B cell (primary cell): Measurements from ENCODE around the gene ITPR2. TPM values are rescaled to one million over a fixed set of nuclear protein-coding genes. Genes with fewer than 3 reads are reported as not detected.

ENCODE experiments used
- ATAC-seq: fragments of 200-7000 bp; cut with Tn5 transposase; one replicate; pipeline ENCODE4 v1.10.0; 2021; ENCODE audit warnings: low read depth, mild to moderate bottlenecking, moderate number of reproducible peaks, moderate library complexity
- CTCF ChIA-PET: fragments of 350-600 bp; sonication (Branson Sonifier 250); formaldehyde crosslinking; loops from one replicate; lab custom pipeline; 2021; ENCODE audit warnings: antibody characterized with exemption, inconsistent platforms; lab: Charles Lee
- POLR2A ChIA-PET: fragments of 350-600 bp; sonication (Branson Sonifier 250); formaldehyde crosslinking; loops from one replicate; lab custom pipeline; 2021; ENCODE audit warnings: antibody characterized with exemption; lab: Charles Lee
- DNase-seq: peaks from one replicate; pipeline ENCODE4 v3.0.0; 2013
- H2AFZ ChIP-seq: 2 replicates; pipeline ENCODE4 v1.6.1; 2012; ENCODE audit warnings: mild to moderate bottlenecking, low read depth, low read length; ENCODE audit not compliant: insufficient read depth, poor library complexity, severe bottlenecking
- H3K27ac ChIP-seq, 2 donors: 1 replicate in 1 of 2; 2 replicates in 1 of 2; pipeline ENCODE4 v1.5.1; 2012 to 2013; ENCODE audit warnings: low read length in 2 of 2, mild to moderate bottlenecking in 2 of 2, moderate library complexity in 1 of 2
- H3K27me3 ChIP-seq, 4 experiments: fragments of 200-600 bp in 1 of 4; sonication (generic) in 1 of 4; replicated peaks in 1 of 4; 1 replicate in 2 of 4; 2 replicates in 2 of 4; pipeline versions ENCODE4 v1.6.1 to v1.7.0; 2013 to 2016; ENCODE audit warnings: low read length in 3 of 4, mild to moderate bottlenecking in 2 of 4, mixed read lengths in 1 of 4, moderate library complexity in 1 of 4; ENCODE audit not compliant: insufficient read depth in 4 of 4, control insufficient read depth in 3 of 4; ENCODE audit errors: control extremely low read depth in 1 of 4
- H3K36me3 ChIP-seq, 2 experiments: replicated peaks in 1 of 2; 1 replicate in 1 of 2; 2 replicates in 1 of 2; pipeline versions ENCODE4 v1.6.1 to v1.7.1; 2013; ENCODE audit warnings: low read length in 1 of 2; ENCODE audit not compliant: insufficient read depth in 2 of 2, control insufficient read depth in 1 of 2; ENCODE audit errors: control extremely low read depth in 1 of 2, extremely low read depth in 1 of 2
- H3K4me1 ChIP-seq, 2 donors: fragments of 200-600 bp in 1 of 2; sonication (generic) in 1 of 2; 1 replicate in 1 of 2; 2 replicates in 1 of 2; pipeline versions ENCODE4 v1.5.1 to v1.6.1; 2013 to 2017; ENCODE audit warnings: low read length in 2 of 2; ENCODE audit not compliant: control insufficient read depth in 2 of 2, insufficient read depth in 2 of 2
- H3K4me2 ChIP-seq: replicated peaks from 2 replicates; pipeline ENCODE3; 2012; ENCODE audit warnings: mild to moderate bottlenecking, low read depth, low read length; ENCODE audit not compliant: poor library complexity, severe bottlenecking
- H3K4me3 ChIP-seq, 5 experiments: fragments of 200-600 bp in 1 of 5; sonication (generic) in 1 of 5; 1 replicate in 3 of 5; 2 replicates in 2 of 5; pipeline versions ENCODE4 v1.5.1 to v1.7.0; 2011 to 2016; ENCODE audit warnings: low read length in 4 of 5, mild to moderate bottlenecking in 4 of 5, low read depth in 2 of 5, control low read depth in 1 of 5, moderate library complexity in 1 of 5; ENCODE audit not compliant: insufficient read depth in 1 of 5; ENCODE audit errors: control extremely low read depth in 1 of 5, extremely low read depth in 1 of 5
- H3K79me2 ChIP-seq: fragments of 200-600 bp; sonication (generic); one replicate; pipeline ENCODE4 v1.6.0; 2016; ENCODE audit warnings: low read length; ENCODE audit not compliant: control insufficient read depth, insufficient read depth
- H3K9ac ChIP-seq: fragments of 200-600 bp; sonication (generic); 2 replicates; pipeline ENCODE4 v1.6.1; 2017; ENCODE audit warnings: mild to moderate bottlenecking, low read length, moderate library complexity
- H3K9me3 ChIP-seq, 3 donors: one replicate each; pipeline versions ENCODE4 v1.6.1 to v1.7.1; 2013; ENCODE audit warnings: low read length in 2 of 3; ENCODE audit not compliant: control insufficient read depth in 2 of 3, insufficient read depth in 1 of 3; ENCODE audit errors: control extremely low read depth in 1 of 3
- H4K20me1 ChIP-seq: 2 replicates; pipeline ENCODE4 v1.6.0; 2012; ENCODE audit warnings: mild to moderate bottlenecking, low read length; ENCODE audit not compliant: insufficient read depth, control insufficient read depth, poor library complexity, severe bottlenecking
- H3K27ac Mint-ChIP-seq: one replicate; pipeline ENCODE4 v1.8.0; 2021; ENCODE audit warnings: mixed read lengths
- H3K27me3 Mint-ChIP-seq: one replicate; pipeline ENCODE4 v1.8.0; 2021; ENCODE audit warnings: mixed read lengths
- H3K4me1 Mint-ChIP-seq: one replicate; pipeline ENCODE4 v1.8.0; 2021; ENCODE audit warnings: mixed read lengths
- H3K4me3 Mint-ChIP-seq: one replicate; pipeline ENCODE4 v1.8.0; 2021; ENCODE audit warnings: mixed read lengths
- H3K9me3 Mint-ChIP-seq: one replicate; pipeline ENCODE4 v1.8.0; 2022; ENCODE audit warnings: mixed read lengths; ENCODE audit not compliant: insufficient read depth
- EZH2 ChIP-seq: IDR thresholded peaks from 2 replicates; pipeline ENCODE4 v1.6.1; 2012; ENCODE audit warnings: borderline replicate concordance, low read depth, mild to moderate bottlenecking, moderate library complexity, low read length; ENCODE audit not compliant: insufficient read depth, poor library complexity, severe bottlenecking
- WGBS: methylation state at CpG from one replicate; pipeline ENCODE4 v1.1.5; 2013; ENCODE audit warnings: missing lambda C conversion rate; ENCODE audit not compliant: insufficient coverage; 5-methylcytosine and 5-hydroxymethylcytosine counted together
- intact Hi-C: fragments of 100-400 bp; cut with micrococcal nuclease; formaldehyde crosslinking; loops from one replicate; pipeline ENCODE4 v1.10.0; 2022
- polyA plus RNA-seq: library from polyadenylated mRNA; depleted of rRNA; stranded (reverse); fragments of >200 nt; gene quantifications from 2 replicates; pipeline ENCODE4 v1.2.3, GENCODE V29; 2012
- total RNA-seq, 2 donors: library from RNA; stranded (reverse); fragments of 120-200 nt in 1 of 2; gene quantifications; 1 replicate in 1 of 2; 2 replicates in 1 of 2; pipeline versions ENCODE4 v1.2.3 to v1.2.4, GENCODE V29; 2013 to 2022
- TF ChIP-seq, protein P1 (sequence below): fragments of 200-600 bp; IDR thresholded peaks from one replicate; pipeline ENCODE4 v1.8.0; 2022; ENCODE audit warnings: antibody characterized with exemption, mild to moderate bottlenecking

Gene ITPR2
- total and polyA plus RNA-seq, 2 donors (not counting 1 experiment from before 2014, with no cell fraction given): 4.3 to 113 TPM

DNA sequence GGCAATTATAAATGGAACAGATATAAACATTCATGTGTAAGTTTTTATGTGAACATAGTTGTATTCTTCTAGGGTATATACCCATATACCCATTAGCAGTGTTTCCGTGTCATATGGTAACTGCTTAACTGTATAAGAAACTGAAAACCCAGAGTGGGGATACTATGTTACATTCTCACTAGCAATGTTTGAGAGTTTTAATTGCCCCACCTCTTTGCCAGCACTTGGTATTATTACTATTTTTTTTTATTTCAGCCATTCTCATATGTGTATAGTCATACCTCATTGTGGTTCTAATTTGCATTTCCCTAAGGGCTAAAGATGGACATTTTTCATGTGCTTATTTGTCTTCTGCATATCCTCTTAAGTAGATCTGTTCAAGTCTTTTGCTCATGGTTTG, 28.7 kb upstream of the ITPR2 start:
- ChIA-PET CTCF (interaction anchor here (1.2 kb wide), 1 partner anchor 17 kb away, joined by 3 read pairs; no protein-coding TSS in a partner anchor), POLR2A (no interaction called here)
- Histone ChIP-seq H3K9me3 (peaks cover 0 to 3% (median 0%) of the 10 kb centered on the region in 3 donors), H3K4me3 (no peak overlapping the region), H2AFZ (no peak overlapping the region), H3K9ac (no peak overlapping the region), H3K4me1 (no peaks in the 10 kb centered on the region), H3K27ac (no peak overlapping the region), H3K4me2 (no peak overlapping the region), H3K27me3 (no peaks in the 10 kb centered on the region), H3K36me3 (no peaks in the 10 kb centered on the region), H4K20me1 (no peaks in the 10 kb centered on the region), H3K79me2 (no peaks in the 10 kb centered on the region)
- TF ChIP-seq, protein P1, sequence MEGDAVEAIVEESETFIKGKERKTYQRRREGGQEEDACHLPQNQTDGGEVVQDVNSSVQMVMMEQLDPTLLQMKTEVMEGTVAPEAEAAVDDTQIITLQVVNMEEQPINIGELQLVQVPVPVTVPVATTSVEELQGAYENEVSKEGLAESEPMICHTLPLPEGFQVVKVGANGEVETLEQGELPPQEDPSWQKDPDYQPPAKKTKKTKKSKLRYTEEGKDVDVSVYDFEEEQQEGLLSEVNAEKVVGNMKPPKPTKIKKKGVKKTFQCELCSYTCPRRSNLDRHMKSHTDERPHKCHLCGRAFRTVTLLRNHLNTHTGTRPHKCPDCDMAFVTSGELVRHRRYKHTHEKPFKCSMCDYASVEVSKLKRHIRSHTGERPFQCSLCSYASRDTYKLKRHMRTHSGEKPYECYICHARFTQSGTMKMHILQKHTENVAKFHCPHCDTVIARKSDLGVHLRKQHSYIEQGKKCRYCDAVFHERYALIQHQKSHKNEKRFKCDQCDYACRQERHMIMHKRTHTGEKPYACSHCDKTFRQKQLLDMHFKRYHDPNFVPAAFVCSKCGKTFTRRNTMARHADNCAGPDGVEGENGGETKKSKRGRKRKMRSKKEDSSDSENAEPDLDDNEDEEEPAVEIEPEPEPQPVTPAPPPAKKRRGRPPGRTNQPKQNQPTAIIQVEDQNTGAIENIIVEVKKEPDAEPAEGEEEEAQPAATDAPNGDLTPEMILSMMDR: no peak
- no peak for TF ChIP-seq EZH2
- DNase-seq (no peak), ATAC-seq (no peak)
- no peaks in the 10 kb centered on the region for H3K4me1 Mint-ChIP-seq
- no peaks in the 10 kb centered on the region for H3K27me3 Mint-ChIP-seq
- intact Hi-C loops: no loop called here
- WGBS: no CpG with 5 or more reads among the region's 1 CpG
- H3K4me3 Mint-ChIP-seq: no peak overlapping the region
- no peaks in the 10 kb centered on the region for H3K9me3 Mint-ChIP-seq
- no peak overlapping the region for H3K27ac Mint-ChIP-seq

DNA sequence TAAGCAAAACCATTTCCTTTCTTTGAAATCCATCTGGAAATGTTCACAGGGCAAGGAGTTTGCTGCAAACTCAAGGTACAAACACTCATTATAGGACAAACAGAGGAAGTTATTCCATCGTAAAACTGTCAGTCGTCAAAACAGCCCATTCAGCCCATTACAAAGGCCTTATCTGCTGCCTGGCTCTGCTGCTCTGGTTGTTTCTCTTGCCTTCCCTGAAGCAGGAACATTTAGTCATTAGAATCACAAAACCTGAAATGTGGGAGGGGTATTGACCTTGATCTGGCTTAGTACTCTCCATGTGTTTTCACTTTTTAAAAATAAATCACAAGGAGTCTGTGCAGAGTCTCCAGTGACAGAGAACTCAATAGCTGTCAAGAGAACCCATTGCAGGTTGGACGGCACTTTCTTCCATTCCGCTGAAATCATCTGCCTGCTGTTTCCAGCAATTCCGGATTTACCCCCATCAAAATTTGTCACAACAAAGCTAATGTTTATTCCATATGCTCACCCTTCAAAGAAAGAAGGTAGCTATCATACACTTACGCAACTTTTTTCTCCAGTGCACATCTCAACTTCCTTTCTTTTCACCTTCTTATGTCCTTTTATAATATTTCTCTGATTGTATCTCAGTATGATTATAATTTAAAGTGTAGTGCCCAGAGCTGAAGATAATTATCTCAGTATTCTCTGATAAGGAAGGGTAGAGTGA, 24.6 kb upstream of the ITPR2 start:
- Histone ChIP-seq H2AFZ (no peak overlapping the region), H3K36me3 (no peaks in the 10 kb centered on the region), H3K4me3 (no peak overlapping the region), H3K4me1 (peaks cover 3 to 8% of the 10 kb centered on the region in 2 donors), H3K27ac (no peak overlapping the region), H4K20me1 (no peaks in the 10 kb centered on the region), H3K9me3 (peaks cover 0 to 3% (median 0%) of the 10 kb centered on the region in 3 donors), H3K27me3 (no peaks in the 10 kb centered on the region), H3K79me2 (no peaks in the 10 kb centered on the region), H3K4me2 (no peak overlapping the region), H3K9ac (no peak overlapping the region)
- no peak for DNase-seq
- intact Hi-C loops: no loop called here
- Mint-ChIP-seq H3K4me3 (no peak overlapping the region), H3K9me3 (no peaks in the 10 kb centered on the region), H3K27me3 (no peaks in the 10 kb centered on the region), H3K4me1 (no peaks in the 10 kb centered on the region), H3K27ac (no peak overlapping the region)
- no peak for ATAC-seq
- ChIA-PET CTCF (interaction anchor here (1.2 to 6.8 kb wide), 4 partner anchors 10 to 448 kb away, joined by 3 to 33 read pairs (median 7); no protein-coding TSS in a partner anchor), POLR2A (no interaction called here)
- WGBS: 83% methylated on average over 5 of the region's 6 CpGs
- TF ChIP-seq, protein P1: no peak
- no peak for TF ChIP-seq EZH2
